ENCODE measurements around the gene VPS9D1.
"Not testable (repeated sequence)": the region's sequence is repeated elsewhere in the genome, so short reads cannot be mapped to it uniquely, and the experiment has no call there.

The VPS9D1 gene

GRCh38 chr16:89700649-89701424 lies 19.9 kb downstream of the VPS9D1 start:
- peak; percentile 72 for DNase-seq (ENCODE audit: low spot score)

GRCh38 chr16:89700100-89700648 lies 20.5 kb downstream of the VPS9D1 start:
- DNase-seq (ENCODE audit: low spot score), result peak; percentile 99

More at GRCh38 chr16:89700649-89701424, 19.9 kb downstream of the VPS9D1 start:
- TF ChIP-seq CTCF (IDR thresholded peaks at IDR 0.05; ENCODE audit: extremely low read depth, missing control alignments), result peak; percentile 24

GRCh38 chr16:89699629-89700099 lies 21.0 kb downstream of the VPS9D1 start:
- DNase-seq (ENCODE audit: low spot score), result not testable (repeated sequence)

More at GRCh38 chr16:89700100-89700648, 20.5 kb downstream of the VPS9D1 start:
- TF ChIP-seq CTCF (IDR thresholded peaks at IDR 0.05; ENCODE audit: extremely low read depth, missing control alignments), result peak; percentile 64

- not testable (repeated sequence) for DNase-seq (ENCODE audit: low spot score)
Measured at GRCh38 chr16:89698717-89699116, 22.0 kb downstream of the VPS9D1 start.

GRCh38 chr16:89697616-89698331 lies 22.9 kb downstream of the VPS9D1 start:
- DNase-seq (ENCODE audit: low spot score), result no peak

GRCh38 chr16:89697161-89697615 lies 23.5 kb downstream of the VPS9D1 start:
- TF ChIP-seq CTCF (IDR thresholded peaks at IDR 0.05; ENCODE audit: extremely low read depth, missing control alignments), result no peak
- DNase-seq (ENCODE audit: low spot score), result no peak

More at GRCh38 chr16:89697616-89698331, 22.9 kb downstream of the VPS9D1 start:
- no peak for TF ChIP-seq CTCF (IDR thresholded peaks at IDR 0.05; ENCODE audit: extremely low read depth, missing control alignments)

GRCh38 chr16:89696670-89697128 lies 24.0 kb downstream of the VPS9D1 start:
- DNase-seq (ENCODE audit: low spot score), result peak; percentile 77
- no peak for TF ChIP-seq CTCF (IDR thresholded peaks at IDR 0.05; ENCODE audit: extremely low read depth, missing control alignments)
